ENCODE measurements around the gene MPHOSPH8. TPM values are rescaled to one million over a fixed set of nuclear protein-coding genes. Genes with fewer than 3 reads are reported as not detected.

Gene MPHOSPH8
- total RNA-seq (2022), result 17.5 and 17.8 TPM in 2 replicates
- Bru-seq, nascent RNA, result percentile 68 among the genes with signal in this experiment
- BruChase-seq, experiment 1, labeled RNA remaining after a 6-hour chase, result percentile 78 among the genes with signal in this experiment
- percentile 67 among the genes with signal in this experiment for BruChase-seq, experiment 2, labeled RNA remaining after a 2-hour chase
- long read RNA-seq, full-length matches to known transcripts, result 5 of 24 reads
- long read RNA-seq, partial matches to known transcripts, result 6 of 24 reads
- long read RNA-seq, other reads (novel, unspliced or antisense), result 13 of 24 reads

- no peak for TF ChIP-seq CTCF (IDR thresholded peaks at IDR 0.05; ENCODE audit: unreplicated experiment)
- CTCF ChIA-PET, result interaction anchor here (1.0 kb wide), 1 partner anchor 485 kb away, joined by 4 read pairs; no protein-coding TSS in a partner anchor
- no TSS peak for BruUV-seq (replicated peaks)
- Mint-ChIP-seq H3K27me3 (ENCODE audit: unreplicated experiment) (no peaks in the 10 kb centered on the region), H3K9me3 (ENCODE audit: low read depth, unreplicated experiment) (peaks cover 3% of the 10 kb centered on the region), H3K4me1 (ENCODE audit: low read depth, unreplicated experiment) (no peaks in the 10 kb centered on the region), H3K36me3 (ENCODE audit: insufficient read depth, unreplicated experiment) (peaks cover 19% of the 10 kb centered on the region), H3K4me3 (ENCODE audit: low read depth, unreplicated experiment) (peak within 1 kb of the TSS; percentile 93), H3K27ac (ENCODE audit: unreplicated experiment) (peak within 1 kb of the TSS; percentile 92)
- intact Hi-C loops (cut with micrococcal nuclease; ENCODE audit: unreplicated experiment), result no loop called here
- peak; percentile 89 for DNase-seq
Measured at GRCh38 chr13:19633479-19634255, at the start of gene MPHOSPH8. MPHOSPH8 (plus strand) TSS chr13:19633659; CDS start chr13:19633749, 90 bp downstream.

- no peak for TF ChIP-seq CTCF (IDR thresholded peaks at IDR 0.05; ENCODE audit: unreplicated experiment)
- Mint-ChIP-seq H3K9me3 (ENCODE audit: low read depth, unreplicated experiment) (no peaks in the 10 kb centered on the region), H3K27ac (ENCODE audit: unreplicated experiment) (no peak overlapping the region), H3K36me3 (ENCODE audit: insufficient read depth, unreplicated experiment) (no peaks in the 10 kb centered on the region), H3K4me1 (ENCODE audit: low read depth, unreplicated experiment) (no peaks in the 10 kb centered on the region), H3K4me3 (ENCODE audit: low read depth, unreplicated experiment) (no peak overlapping the region), H3K27me3 (ENCODE audit: unreplicated experiment) (peaks cover 13% of the 10 kb centered on the region)
- CTCF ChIA-PET, result interaction anchor here (1.0 to 1.2 kb wide), 2 partner anchors 12 to 32 kb away, joined by 3 to 5 read pairs; no protein-coding TSS in a partner anchor
- DNase-seq, result no peak
- intact Hi-C loops (cut with micrococcal nuclease; ENCODE audit: unreplicated experiment), result loop anchor here (2.0 kb wide), 1 partner anchor 302 kb away; no protein-coding TSS in a partner anchor
- BruUV-seq (replicated peaks), result no TSS peak
Measured at GRCh38 chr13:19586904-19587634, 46.4 kb upstream of the MPHOSPH8 start.

GRCh38 chr13:19587635-19588300, 45.7 kb upstream of the MPHOSPH8 start:
- intact Hi-C loops (cut with micrococcal nuclease; ENCODE audit: unreplicated experiment), result loop anchor here (2.0 kb wide), 1 partner anchor 301 kb away; no protein-coding TSS in a partner anchor
- BruUV-seq (replicated peaks), result no TSS peak
- Mint-ChIP-seq H3K36me3 (ENCODE audit: insufficient read depth, unreplicated experiment) (no peaks in the 10 kb centered on the region), H3K4me3 (ENCODE audit: low read depth, unreplicated experiment) (no peak overlapping the region), H3K27ac (ENCODE audit: unreplicated experiment) (no peak overlapping the region), H3K9me3 (ENCODE audit: low read depth, unreplicated experiment) (no peaks in the 10 kb centered on the region), H3K4me1 (ENCODE audit: low read depth, unreplicated experiment) (no peaks in the 10 kb centered on the region), H3K27me3 (ENCODE audit: unreplicated experiment) (peaks cover 13% of the 10 kb centered on the region)
- peak; percentile 60 for TF ChIP-seq CTCF (IDR thresholded peaks at IDR 0.05; ENCODE audit: unreplicated experiment)
- CTCF ChIA-PET, result interaction anchor here (1.0 to 1.2 kb wide), 2 partner anchors 12 to 31 kb away, joined by 3 to 5 read pairs; no protein-coding TSS in a partner anchor
- peak; percentile 44 for DNase-seq

GRCh38 chr13:19589312-19589711, 44.1 kb upstream of the MPHOSPH8 start:
- DNase-seq, result no peak
- Mint-ChIP-seq H3K27ac (ENCODE audit: unreplicated experiment) (no peak overlapping the region), H3K4me1 (ENCODE audit: low read depth, unreplicated experiment) (no peaks in the 10 kb centered on the region), H3K9me3 (ENCODE audit: low read depth, unreplicated experiment) (no peaks in the 10 kb centered on the region), H3K27me3 (ENCODE audit: unreplicated experiment) (peaks cover 13% of the 10 kb centered on the region), H3K4me3 (ENCODE audit: low read depth, unreplicated experiment) (no peak overlapping the region), H3K36me3 (ENCODE audit: insufficient read depth, unreplicated experiment) (no peaks in the 10 kb centered on the region)
- intact Hi-C loops (cut with micrococcal nuclease; ENCODE audit: unreplicated experiment), result no loop called here
- no peak for TF ChIP-seq CTCF (IDR thresholded peaks at IDR 0.05; ENCODE audit: unreplicated experiment)
- CTCF ChIA-PET, result no interaction called here
- no TSS peak for BruUV-seq (replicated peaks)
